KMS-11 (cell line): ENCODE measurements around the gene PTPRN2.

Experiments
- H2AFZ ChIP-seq: fragments of 200-600 bp; sonication (generic); 2 replicates; pipeline ENCODE4 v1.6.1; 2016; ENCODE audit warnings: antibody characterized with exemption, mixed run types, low read depth
- H3K27ac ChIP-seq: fragments of 200-600 bp; sonication (generic); 2 replicates; pipeline ENCODE4 v1.6.1; 2016; ENCODE audit warnings: mild to moderate bottlenecking, mixed run types
- H3K27me3 ChIP-seq: fragments of 200-600 bp; sonication (generic); 2 replicates; pipeline ENCODE4 v1.6.1; 2017; ENCODE audit warnings: mild to moderate bottlenecking, low read depth, mixed run types, moderate library complexity; ENCODE audit not compliant: insufficient read depth
- H3K36me3 ChIP-seq: fragments of 200-600 bp; sonication (generic); 2 replicates; pipeline ENCODE4 v1.6.1; 2017; ENCODE audit warnings: mild to moderate bottlenecking, mixed run types; ENCODE audit not compliant: insufficient read depth
- H3K4me1 ChIP-seq: fragments of 200-600 bp; sonication (generic); 2 replicates; pipeline ENCODE4 v1.6.1; 2016; ENCODE audit warnings: mild to moderate bottlenecking, low read depth, mixed run types; ENCODE audit not compliant: poor library complexity, severe bottlenecking
- H3K4me2 ChIP-seq: fragments of 200-600 bp; sonication (generic); 2 replicates; pipeline ENCODE4 v1.7.0; 2016; ENCODE audit warnings: mild to moderate bottlenecking, mixed run types
- H3K4me3 ChIP-seq: fragments of 200-600 bp; sonication (generic); IDR thresholded peaks from 2 replicates; pipeline ENCODE4 v1.6.1; 2017; ENCODE audit warnings: low read depth, low read length, mixed read lengths; ENCODE audit not compliant: insufficient read depth
- H3K79me2 ChIP-seq: fragments of 200-600 bp; sonication (generic); 2 replicates; pipeline ENCODE4 v1.6.1; 2016; ENCODE audit warnings: low read depth, mixed run types; ENCODE audit not compliant: insufficient read depth
- H3K9ac ChIP-seq: fragments of 200-600 bp; sonication (generic); 2 replicates; pipeline ENCODE4 v1.6.1; 2016; ENCODE audit warnings: mild to moderate bottlenecking, mixed run types
- H4K20me1 ChIP-seq: fragments of 200-600 bp; sonication (generic); 2 replicates; pipeline ENCODE4 v1.6.1; 2016; ENCODE audit warnings: mild to moderate bottlenecking, mixed run types; ENCODE audit not compliant: insufficient read depth
- TF ChIP-seq, protein P1 (sequence below): fragments of 200-600 bp; sonication (generic); conservative IDR thresholded peaks from 2 replicates; pipeline ENCODE4 v1.6.1; 2017; ENCODE audit warnings: low read depth, mild to moderate bottlenecking, antibody characterized with exemption, low read length, moderate library complexity, mixed read lengths

Gene PTPRN2

DNA sequence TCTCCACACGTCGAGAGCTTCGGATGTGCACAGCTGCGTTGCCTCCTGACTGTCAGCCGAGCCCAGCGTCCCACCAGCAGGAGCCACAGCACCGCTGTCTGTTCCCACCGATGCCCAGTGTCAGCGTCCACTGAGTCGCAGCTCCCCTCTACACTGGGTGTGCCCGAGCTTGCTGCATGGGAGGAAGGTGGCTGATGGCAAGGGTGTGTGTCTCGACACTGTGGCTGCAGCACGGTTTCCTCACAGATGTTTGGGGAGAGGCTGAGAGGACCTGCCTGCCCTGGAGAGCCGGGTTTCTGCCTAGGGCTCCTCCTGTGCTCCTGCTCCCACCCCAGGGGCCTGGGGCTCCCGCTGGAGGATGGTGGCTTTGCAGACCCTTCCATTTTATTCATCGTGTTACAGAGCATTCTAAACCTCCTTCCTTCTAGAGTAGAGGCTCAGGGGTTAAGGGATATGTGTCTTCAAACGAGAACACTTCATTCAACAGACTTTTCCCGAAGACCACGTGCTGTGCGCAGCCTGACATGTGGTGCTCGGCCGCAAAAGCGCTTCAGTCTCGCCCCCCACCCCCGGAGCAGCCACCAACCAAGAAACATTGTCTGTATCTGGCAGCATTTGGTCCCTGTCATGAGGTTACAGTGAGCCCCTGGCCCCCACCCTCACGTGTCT lies 866.0 kb downstream of the PTPRN2 start:
- H3K4me2 ChIP-seq, result no peak overlapping the region
- H3K9ac ChIP-seq, result no peak overlapping the region
- no peak overlapping the region for H3K4me3 ChIP-seq
- peaks cover 23% of the 10 kb centered on the region; the same call in 1 of the 2 replicates for H3K27me3 ChIP-seq
- TF ChIP-seq, protein P1, sequence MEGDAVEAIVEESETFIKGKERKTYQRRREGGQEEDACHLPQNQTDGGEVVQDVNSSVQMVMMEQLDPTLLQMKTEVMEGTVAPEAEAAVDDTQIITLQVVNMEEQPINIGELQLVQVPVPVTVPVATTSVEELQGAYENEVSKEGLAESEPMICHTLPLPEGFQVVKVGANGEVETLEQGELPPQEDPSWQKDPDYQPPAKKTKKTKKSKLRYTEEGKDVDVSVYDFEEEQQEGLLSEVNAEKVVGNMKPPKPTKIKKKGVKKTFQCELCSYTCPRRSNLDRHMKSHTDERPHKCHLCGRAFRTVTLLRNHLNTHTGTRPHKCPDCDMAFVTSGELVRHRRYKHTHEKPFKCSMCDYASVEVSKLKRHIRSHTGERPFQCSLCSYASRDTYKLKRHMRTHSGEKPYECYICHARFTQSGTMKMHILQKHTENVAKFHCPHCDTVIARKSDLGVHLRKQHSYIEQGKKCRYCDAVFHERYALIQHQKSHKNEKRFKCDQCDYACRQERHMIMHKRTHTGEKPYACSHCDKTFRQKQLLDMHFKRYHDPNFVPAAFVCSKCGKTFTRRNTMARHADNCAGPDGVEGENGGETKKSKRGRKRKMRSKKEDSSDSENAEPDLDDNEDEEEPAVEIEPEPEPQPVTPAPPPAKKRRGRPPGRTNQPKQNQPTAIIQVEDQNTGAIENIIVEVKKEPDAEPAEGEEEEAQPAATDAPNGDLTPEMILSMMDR, result no peak
- H2AFZ ChIP-seq, result no peak overlapping the region
- no peak overlapping the region for H3K27ac ChIP-seq
- no peaks in the 10 kb centered on the region for H4K20me1 ChIP-seq
- no peaks in the 10 kb centered on the region for H3K36me3 ChIP-seq
- no peaks in the 10 kb centered on the region for H3K4me1 ChIP-seq
- no peaks in the 10 kb centered on the region for H3K79me2 ChIP-seq

DNA sequence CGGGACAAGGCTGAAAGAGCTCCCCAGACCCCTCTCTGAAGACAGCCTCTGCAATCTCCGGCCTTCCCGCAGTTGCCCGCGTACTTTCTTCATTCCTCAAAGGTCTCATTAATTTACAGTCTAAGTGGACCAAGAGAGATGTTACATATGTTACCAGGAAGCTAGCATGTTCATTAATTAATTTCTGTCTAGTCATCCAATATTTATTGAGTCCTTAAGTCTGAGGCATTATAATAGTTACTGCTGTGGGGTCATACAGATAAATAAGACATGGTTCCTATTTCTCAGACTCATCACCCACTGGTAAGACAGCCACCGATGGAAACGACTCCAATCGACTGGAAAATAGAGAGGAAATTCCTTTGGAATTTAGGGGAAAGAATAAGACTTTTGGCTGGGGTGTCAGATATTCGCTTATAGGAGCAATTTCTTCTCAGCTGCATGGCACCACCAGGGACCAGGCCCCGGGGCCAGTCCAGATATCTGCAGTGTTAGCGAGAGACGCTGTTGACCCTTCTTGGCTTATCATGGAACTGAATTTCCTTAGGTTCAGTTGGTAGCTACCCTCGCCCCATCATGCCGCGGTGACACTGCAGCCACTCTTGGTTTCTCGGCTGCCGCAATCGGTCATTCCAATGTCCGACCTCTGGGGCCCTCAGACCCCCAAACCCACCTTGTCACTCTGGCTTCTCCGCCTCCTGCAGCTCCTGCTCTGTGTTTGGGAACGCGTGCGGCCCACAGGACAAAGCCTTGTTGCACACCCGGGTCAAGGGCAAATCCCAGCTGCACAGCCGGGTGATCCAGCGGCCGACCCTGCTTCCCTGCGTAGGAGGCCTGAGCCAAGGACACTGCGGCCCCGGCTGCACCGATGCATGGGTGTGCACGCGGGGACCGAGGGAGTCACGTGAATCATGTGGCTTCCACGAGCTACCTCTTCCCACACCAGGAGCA lies 867.6 kb downstream of the PTPRN2 start:
- Histone ChIP-seq H3K27me3 (peaks cover 23% of the 10 kb centered on the region; the same call in 1 of the 2 replicates), H3K4me3 (no peak overlapping the region), H2AFZ (no peak overlapping the region), H3K27ac (no peak overlapping the region), H3K4me1 (no peaks in the 10 kb centered on the region), H3K79me2 (no peaks in the 10 kb centered on the region), H3K9ac (no peak overlapping the region), H4K20me1 (no peaks in the 10 kb centered on the region), H3K36me3 (no peaks in the 10 kb centered on the region), H3K4me2 (no peak overlapping the region)
- TF ChIP-seq, protein P1, result no peak

DNA sequence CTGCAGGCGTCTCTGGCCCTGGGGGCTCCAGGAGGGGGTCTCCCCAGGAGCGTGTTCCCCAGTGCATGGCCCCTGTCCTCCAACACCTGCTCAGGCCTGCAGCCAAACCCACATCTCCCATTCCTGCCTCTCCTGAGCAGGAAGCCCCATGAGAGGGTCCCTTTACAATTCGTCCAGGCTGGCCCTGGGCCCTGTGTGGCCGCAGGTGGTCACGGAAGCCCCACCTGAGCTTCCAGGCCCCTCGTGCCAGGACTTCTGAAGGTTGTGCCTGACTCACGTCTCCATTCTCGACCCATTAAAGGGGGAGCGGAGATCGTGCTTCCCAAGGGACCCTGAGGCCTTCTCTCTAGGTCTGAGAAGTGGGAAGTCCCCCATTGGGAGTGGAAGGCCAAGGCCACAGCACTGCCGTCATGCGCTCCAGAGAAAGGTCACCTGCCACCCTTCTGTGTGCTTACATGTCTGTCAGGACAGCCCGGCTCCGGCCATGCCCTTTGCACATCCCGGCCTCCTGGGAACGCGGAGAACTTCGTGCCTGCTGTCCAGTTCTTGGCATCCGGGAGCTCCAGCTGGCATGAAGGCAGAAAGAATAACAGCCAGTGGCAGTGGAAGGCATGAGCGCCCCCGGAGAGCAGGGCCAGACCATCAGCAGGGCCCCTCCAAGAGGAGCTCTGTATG lies 868.5 kb downstream of the PTPRN2 start:
- H3K4me1 ChIP-seq, result no peaks in the 10 kb centered on the region
- no peaks in the 10 kb centered on the region for H4K20me1 ChIP-seq
- no peak overlapping the region for H3K4me3 ChIP-seq
- H3K27me3 ChIP-seq, result peaks cover 24% of the 10 kb centered on the region; the same call in 1 of the 2 replicates
- H3K36me3 ChIP-seq, result no peaks in the 10 kb centered on the region
- H3K79me2 ChIP-seq, result no peaks in the 10 kb centered on the region
- no peak overlapping the region for H3K4me2 ChIP-seq
- no peak overlapping the region for H3K27ac ChIP-seq
- TF ChIP-seq, protein P1, result no peak
- H2AFZ ChIP-seq, result no peak overlapping the region
- no peak overlapping the region for H3K9ac ChIP-seq

DNA sequence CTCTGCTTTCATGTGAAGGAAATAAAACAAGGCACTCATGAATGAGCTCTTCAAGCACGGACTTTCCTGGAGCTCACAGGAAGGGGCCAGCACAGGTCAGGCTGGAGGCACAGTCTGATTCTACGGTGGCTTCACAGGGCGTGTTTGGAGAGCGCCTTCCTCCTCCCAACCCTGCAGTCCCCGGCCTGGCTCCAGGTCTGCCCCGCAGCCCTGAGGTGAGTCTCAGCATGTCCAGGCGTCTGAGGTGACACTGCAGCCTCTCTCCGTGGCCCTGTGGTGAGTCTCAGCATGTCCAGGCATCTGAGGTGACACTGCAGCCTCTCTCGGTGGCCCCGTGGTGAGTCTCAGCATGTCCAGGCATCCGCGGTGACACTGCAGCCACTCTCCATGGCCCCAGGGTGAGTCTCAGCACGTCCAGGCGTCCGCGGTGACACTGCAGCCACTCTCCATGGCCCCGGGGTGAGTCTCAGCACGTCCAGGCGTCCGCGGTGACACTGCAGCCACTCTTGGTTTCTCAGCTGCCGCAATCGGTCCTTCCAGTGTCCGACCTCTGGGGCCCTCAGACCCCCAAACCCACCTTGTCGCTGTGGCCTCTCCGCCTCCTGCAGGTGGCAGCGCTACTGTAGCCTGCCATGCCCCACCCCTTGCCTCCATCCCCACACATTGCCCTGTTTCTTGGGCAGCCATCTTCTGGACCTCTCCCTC lies 869.2 kb downstream of the PTPRN2 start:
- no peak overlapping the region for H3K27ac ChIP-seq
- H4K20me1 ChIP-seq, result no peaks in the 10 kb centered on the region
- H3K4me1 ChIP-seq, result no peaks in the 10 kb centered on the region
- H3K36me3 ChIP-seq, result no peaks in the 10 kb centered on the region
- H3K9ac ChIP-seq, result no peak overlapping the region
- H2AFZ ChIP-seq, result no peak overlapping the region
- TF ChIP-seq, protein P1, result no peak
- H3K79me2 ChIP-seq, result no peaks in the 10 kb centered on the region
- H3K4me3 ChIP-seq, result no peak overlapping the region
- peaks cover 25% of the 10 kb centered on the region; the same call in 1 of the 2 replicates for H3K27me3 ChIP-seq
- H3K4me2 ChIP-seq, result no peak overlapping the region
